SK-N-SH (cell line): ENCODE results near the gene LIPE. TPM values are rescaled to one million over a fixed set of nuclear protein-coding genes. Genes with fewer than 3 reads are reported as not detected.

Source experiments
- CTCF ChIA-PET: fragments of 300-600, 350-600 bp; formaldehyde crosslinking; extraction: SDS; loops from one replicate; lab custom pipeline; 2021; lab: Yijun Ruan, JAX
- POLR2A ChIA-PET: fragments of 350-600 bp; sonication (Branson Sonifier 250); formaldehyde crosslinking; extraction: SDS; loops from one replicate; lab custom pipeline; 2020; ENCODE audit warnings: antibody characterized with exemption, inconsistent platforms; lab: Yijun Ruan, JAX
- DNase-seq: peaks from one replicate; pipeline ENCODE4 v3.0.0; 2012
- H2AFZ ChIP-seq: fragments of 200-600 bp; sonication (generic); 2 replicates; pipeline ENCODE4 v1.8.1; 2016; ENCODE audit warnings: antibody characterized with exemption, mild to moderate bottlenecking, low read depth
- H3F3A ChIP-seq: fragments of 200-600 bp; sonication (generic); replicated peaks from 2 replicates; pipeline ENCODE3; 2016; ENCODE audit warnings: antibody characterized with exemption, mild to moderate bottlenecking; ENCODE audit not compliant: insufficient read depth
- H3K27ac ChIP-seq, 2 experiments: fragments of 200-500 bp in 1 of 2; fragments of 200-600 bp in 1 of 2; sonication (Bioruptor generic) in 1 of 2; sonication (generic), shearing (Covaris generic) in 1 of 2; 2 replicates each; pipeline versions ENCODE4 v1.5.1 to v1.6.1; 2014 to 2016; ENCODE audit warnings: low read depth in 2 of 2, inconsistent platforms in 1 of 2, low read length in 1 of 2, mild to moderate bottlenecking in 1 of 2, mixed read lengths in 1 of 2
- H3K27me3 ChIP-seq: fragments of 200-600 bp; sonication (generic), shearing (Covaris generic); 2 replicates; pipeline ENCODE4 v1.6.1; 2016; ENCODE audit warnings: mixed run types; ENCODE audit not compliant: insufficient read depth
- H3K36me3 ChIP-seq, 2 experiments: fragments of 200-500 bp in 1 of 2; fragments of 200-600 bp in 1 of 2; sonication (Bioruptor generic) in 1 of 2; sonication (generic) in 1 of 2; replicated peaks in 1 of 2; 2 replicates each; pipeline versions ENCODE3 to v1.5.1; 2014 to 2016; ENCODE audit warnings: low read length in 1 of 2, mild to moderate bottlenecking in 1 of 2; ENCODE audit not compliant: insufficient read depth in 2 of 2, control insufficient read depth in 1 of 2
- H3K4me1 ChIP-seq, 2 experiments: fragments of 200-500 bp in 1 of 2; fragments of 200-600 bp in 1 of 2; sonication (Bioruptor generic) in 1 of 2; sonication (generic), shearing (Covaris generic) in 1 of 2; 2 replicates each; pipeline versions ENCODE4 v1.5.1 to v1.6.1; 2014 to 2016; ENCODE audit warnings: low read depth in 1 of 2, low read length in 1 of 2, mixed run types in 1 of 2; ENCODE audit not compliant: insufficient read depth in 2 of 2, control insufficient read depth in 1 of 2
- H3K4me2 ChIP-seq: fragments of 200-600 bp; sonication (generic), shearing (Covaris generic); 2 replicates; pipeline ENCODE4 v1.6.1; 2017; ENCODE audit warnings: mixed run types
- H3K4me3 ChIP-seq, 2 experiments: fragments of 200-500 bp in 1 of 2; fragments of 200-600 bp in 1 of 2; sonication (Bioruptor generic) in 1 of 2; sonication (generic), shearing (Covaris generic) in 1 of 2; 2 replicates each; pipeline versions ENCODE4 v1.5.1 to v1.8.1; 2014 to 2016; ENCODE audit warnings: low read depth in 2 of 2, inconsistent platforms in 1 of 2, low read length in 1 of 2, mild to moderate bottlenecking in 1 of 2, mixed read lengths in 1 of 2, moderate library complexity in 1 of 2
- H3K79me2 ChIP-seq: fragments of 200-600 bp; sonication (generic); 2 replicates; pipeline ENCODE4 v1.8.1; 2017; ENCODE audit warnings: mild to moderate bottlenecking; ENCODE audit not compliant: insufficient read depth
- H3K9ac ChIP-seq: fragments of 200-600 bp; sonication (generic); 2 replicates; pipeline ENCODE4 v1.6.1; 2017; ENCODE audit warnings: mixed run types
- H3K9me2 ChIP-seq: fragments of 200-600 bp; sonication (generic); 2 replicates; pipeline ENCODE4 v1.6.1; 2017; ENCODE audit warnings: mixed run types
- H3K9me3 ChIP-seq: fragments of 200-600 bp; sonication (generic); 2 replicates; pipeline ENCODE4 v1.6.1; 2017; ENCODE audit warnings: mixed run types, mild to moderate bottlenecking, moderate library complexity
- H4K20me1 ChIP-seq: fragments of 200-600 bp; sonication (generic); 2 replicates; pipeline ENCODE4 v1.6.1; 2017; ENCODE audit warnings: mild to moderate bottlenecking, mixed run types; ENCODE audit not compliant: insufficient read depth
- EZH2phosphoT487 ChIP-seq: fragments of 200-600 bp; sonication (generic); IDR thresholded peaks from 2 replicates; pipeline ENCODE4 v1.6.1; 2017; ENCODE audit warnings: low read depth, mixed run types, mild to moderate bottlenecking, antibody characterized with exemption, moderate library complexity, borderline replicate concordance
- FOSL2 ChIP-seq: IDR thresholded peaks from 2 replicates; pipeline ENCODE4 v1.4.0; 2012; ENCODE audit warnings: low read depth, mild to moderate bottlenecking, moderate library complexity, borderline replicate concordance
- GATA2 ChIP-seq: sonication (generic); formaldehyde crosslinking; IDR thresholded peaks from 2 replicates; pipeline ENCODE4 v1.5.0; 2020; ENCODE audit warnings: mild to moderate bottlenecking, missing genetic modification reagents
- JUND ChIP-seq: IDR thresholded peaks from 2 replicates; pipeline ENCODE4 v1.4.0; 2012
- NFIC ChIP-seq: IDR thresholded peaks from 2 replicates; pipeline ENCODE4 v1.4.0; 2012; ENCODE audit warnings: borderline replicate concordance
- REST ChIP-seq: IDR thresholded peaks from 2 replicates; pipeline ENCODE4 v1.6.1; 2012; ENCODE audit warnings: mild to moderate bottlenecking, low read depth, low read length, moderate library complexity
- RFX5 ChIP-seq: IDR thresholded peaks from 2 replicates; pipeline ENCODE4 v1.6.1; 2012; ENCODE audit warnings: mild to moderate bottlenecking, improper control_type of control experiment, low read length
- RXRA ChIP-seq: IDR thresholded peaks from 2 replicates; pipeline ENCODE4 v1.4.0; 2012; ENCODE audit warnings: low read depth, mild to moderate bottlenecking, borderline replicate concordance
- SMC3 ChIP-seq: IDR thresholded peaks from 2 replicates; pipeline ENCODE4 v1.6.1; 2012; ENCODE audit warnings: low read depth, low read length, improper control_type of control experiment
- TAF1 ChIP-seq: IDR thresholded peaks from 2 replicates; pipeline ENCODE4 v1.6.1; 2012; ENCODE audit warnings: low read depth, mild to moderate bottlenecking, low read length, moderate library complexity, borderline replicate concordance
- USF1 ChIP-seq: IDR thresholded peaks from 2 replicates; pipeline ENCODE4 v1.4.0; 2012; ENCODE audit warnings: low read depth, borderline replicate concordance
- WGBS: methylation state at CpG from one replicate; pipeline ENCODE4 v1.1.6; 2017; ENCODE audit warnings: low lambda C conversion rate; 5-methylcytosine and 5-hydroxymethylcytosine counted together
- polyA plus RNA-seq, 3 experiments: library from polyadenylated mRNA; depleted of rRNA; stranded (reverse); fragments of >200 nt; gene quantifications; 2 replicates each; pipeline ENCODE4 v1.2.3, GENCODE V29; 2012

The LIPE gene
- polyA plus RNA-seq, 1 of the 3 experiments (the other 2 are of a cell fraction): 4.4 TPM

- H3K4me1 ChIP-seq: peaks cover 0 to 16% of the 10 kb centered on the region in 2 experiments; a peak in 1 of 4 replicates
- peaks cover 1% of the 10 kb centered on the region for H3F3A ChIP-seq
- H2AFZ ChIP-seq: no peak overlapping the region
- ChIA-PET CTCF (interaction anchor here (1.6 kb wide), 2 partner anchors 14 to 32 kb away, joined by 4 to 6 read pairs; no protein-coding TSS in a partner anchor), POLR2A (no interaction called here)
- H3K27me3 ChIP-seq: no peaks in the 10 kb centered on the region
- H3K9me3 ChIP-seq: no peaks in the 10 kb centered on the region
- TF ChIP-seq TAF1 (no peak), SMC3 (no peak), RXRA (no peak), JUND (no peak), GATA2 (CRISPR knock-in tag) (no peak), FOSL2 (no peak), REST (no peak), EZH2phosphoT487 (no peak)
- H3K4me2 ChIP-seq: no peak overlapping the region
- H4K20me1 ChIP-seq: no peaks in the 10 kb centered on the region
- WGBS: 90% methylated on average over 4 of the region's 11 CpGs
- no peak for DNase-seq
- H3K27ac ChIP-seq: no peak overlapping the region
- peaks cover 0 to 7% of the 10 kb centered on the region in 2 experiments for H3K36me3 ChIP-seq
- H3K4me3 ChIP-seq: no peak overlapping the region
- H3K9ac ChIP-seq: no peak overlapping the region
- H3K79me2 ChIP-seq: no peaks in the 10 kb centered on the region
- no peaks in the 10 kb centered on the region for H3K9me2 ChIP-seq
Measured at GRCh38 chr19:42406111-42406510, 21.1 kb downstream of the LIPE start.

GRCh38 chr19:42403586-42403985 is 23.6 kb downstream of the LIPE start:
- H3K79me2 ChIP-seq: no peaks in the 10 kb centered on the region
- H4K20me1 ChIP-seq: no peaks in the 10 kb centered on the region
- peaks cover 0 to 12% of the 10 kb centered on the region in 2 experiments; a peak in 1 of 4 replicates for H3K4me1 ChIP-seq
- H3K9me2 ChIP-seq: no peaks in the 10 kb centered on the region
- H3K4me3 ChIP-seq: no peak overlapping the region
- H3K36me3 ChIP-seq: peaks cover 0 to 7% of the 10 kb centered on the region in 2 experiments
- WGBS: 95% methylated on average over 10 of the region's 10 CpGs
- DNase-seq: no peak
- POLR2A ChIA-PET: no interaction called here
- TF ChIP-seq REST: no peak
- TF ChIP-seq USF1: no peak
- TF ChIP-seq GATA2 (CRISPR knock-in tag): no peak
- no peak for TF ChIP-seq NFIC
- no peak for TF ChIP-seq FOSL2
- TF ChIP-seq RFX5: no peak
- TF ChIP-seq, all 33 proteins: peak for 0
- Histone ChIP-seq H3K27ac (no peak overlapping the region), H3K9me3 (no peaks in the 10 kb centered on the region), H3K9ac (no peak overlapping the region), H3F3A (peaks cover 5% of the 10 kb centered on the region), H2AFZ (no peak overlapping the region), H3K4me2 (no peak overlapping the region), H3K27me3 (no peaks in the 10 kb centered on the region)
- CTCF ChIA-PET: no interaction called here
